Smooth muscle cell (in vitro differentiated cells): ENCODE results near the gene TMEM252. TPM values are rescaled to one million over a fixed set of nuclear protein-coding genes. Genes with fewer than 3 reads are reported as not detected.

Experiments used
- DNase-seq: peaks from one replicate; lab custom pipeline; 2025; ENCODE audit not compliant: unreplicated experiment; lab: John Stamatoyannopoulos, UW
- H2AFZ ChIP-seq: fragments of 200-600 bp; sonication (generic); 2 replicates; pipeline ENCODE4 v1.6.0; 2016; ENCODE audit warnings: antibody characterized with exemption, low read depth, mild to moderate bottlenecking
- H3F3A ChIP-seq: fragments of 200-600 bp; sonication (generic); 2 replicates; pipeline ENCODE4 v1.6.0; 2017; ENCODE audit warnings: antibody characterized with exemption, low read depth
- H3K27ac ChIP-seq: fragments of 200-600 bp; sonication (generic); 2 replicates; pipeline ENCODE4 v1.5.1; 2016; ENCODE audit warnings: low read depth, mild to moderate bottlenecking
- H3K27me3 ChIP-seq: fragments of 200-600 bp; sonication (generic); 2 replicates; pipeline ENCODE4 v1.6.1; 2016; ENCODE audit warnings: low read depth, mild to moderate bottlenecking
- H3K36me3 ChIP-seq: fragments of 200-600 bp; sonication (generic); 2 replicates; pipeline ENCODE4 v1.5.1; 2016; ENCODE audit warnings: low read depth
- H3K4me1 ChIP-seq: fragments of 200-600 bp; sonication (generic); 2 replicates; pipeline ENCODE4 v1.5.1; 2016; ENCODE audit warnings: low read depth
- H3K4me2 ChIP-seq: fragments of 200-600 bp; sonication (generic); 2 replicates; pipeline ENCODE4 v1.6.0; 2016; ENCODE audit warnings: mild to moderate bottlenecking
- H3K4me3 ChIP-seq: fragments of 200-600 bp; sonication (generic); 2 replicates; pipeline ENCODE4 v1.5.1; 2016; ENCODE audit warnings: mild to moderate bottlenecking
- H3K79me2 ChIP-seq: fragments of 200-600 bp; sonication (generic); 2 replicates; pipeline ENCODE4 v1.6.0; 2016; ENCODE audit warnings: low read depth, mild to moderate bottlenecking
- H3K9ac ChIP-seq: fragments of 200-600 bp; sonication (generic); 2 replicates; pipeline ENCODE4 v1.6.0; 2016; ENCODE audit warnings: low read depth
- H3K9me3 ChIP-seq: fragments of 200-600 bp; sonication (generic); replicated peaks from 2 replicates; pipeline ENCODE4 v1.5.1; 2016; ENCODE audit warnings: low read depth
- H4K20me1 ChIP-seq: fragments of 200-600 bp; sonication (generic); 2 replicates; pipeline ENCODE4 v1.6.0; 2016; ENCODE audit warnings: low read depth
- CTCF ChIP-seq: fragments of 200-600 bp; sonication (generic); IDR thresholded peaks from 2 replicates; pipeline ENCODE4 v1.5.1; 2017; ENCODE audit warnings: borderline replicate concordance, mild to moderate bottlenecking, antibody characterized with exemption; ENCODE audit not compliant: insufficient read depth, poor library complexity, severe bottlenecking
- WGBS: methylation state at CpG from one replicate; pipeline ENCODE4 v1.1.7; 2016; ENCODE audit warnings: low lambda C conversion rate; 5-methylcytosine and 5-hydroxymethylcytosine counted together
- polyA plus RNA-seq: library from polyadenylated mRNA; unstranded; fragments of >200 nt; fragmentation: Nextera tagmentation; extraction: Ambion mirVana; gene quantifications from 2 replicates; pipeline ENCODE4 v1.2.1, GENCODE V29; 2016
- total RNA-seq: library from RNA; depleted of rRNA; stranded (reverse); fragments of >200 nt; gene quantifications from 2 replicates; pipeline ENCODE4 v1.2.3, GENCODE V29; 2014

TMEM252 gene
- total and polyA plus RNA-seq, 2 experiments from 2014 or later: not detected

- Histone ChIP-seq H3K27me3 (no peaks in the 10 kb centered on the region), H3K79me2 (no peaks in the 10 kb centered on the region), H2AFZ (no peak overlapping the region), H3K9ac (no peak overlapping the region), H3K36me3 (no peaks in the 10 kb centered on the region), H3K9me3 (no peaks in the 10 kb centered on the region), H3K4me1 (no peaks in the 10 kb centered on the region), H3K4me2 (no peak overlapping the region), H3F3A (no peaks in the 10 kb centered on the region), H3K27ac (no peak overlapping the region), H4K20me1 (no peaks in the 10 kb centered on the region), H3K4me3 (no peak overlapping the region)
- no peak for DNase-seq
- 64% methylated on average over 3 of the region's 3 CpGs for WGBS
- no peak for TF ChIP-seq CTCF
Observed at GRCh38 chr9:68513385-68513784, 27.3 kb downstream of the TMEM252 start.

GRCh38 chr9:68509689-68510088, 31.0 kb downstream of the TMEM252 start:
- H3K4me1 ChIP-seq: no peaks in the 10 kb centered on the region
- H3F3A ChIP-seq: no peaks in the 10 kb centered on the region
- H3K9ac ChIP-seq: no peak overlapping the region
- H3K4me2 ChIP-seq: no peak overlapping the region
- DNase-seq: no peak
- H3K79me2 ChIP-seq: no peaks in the 10 kb centered on the region
- no peak for TF ChIP-seq CTCF
- no peaks in the 10 kb centered on the region for H3K36me3 ChIP-seq
- H3K27ac ChIP-seq: no peak overlapping the region
- no peaks in the 10 kb centered on the region for H4K20me1 ChIP-seq
- no peaks in the 10 kb centered on the region for H3K9me3 ChIP-seq
- H2AFZ ChIP-seq: no peak overlapping the region
- H3K27me3 ChIP-seq: no peaks in the 10 kb centered on the region
- no peak overlapping the region for H3K4me3 ChIP-seq

GRCh38 chr9:68508547-68508946, 32.1 kb downstream of the TMEM252 start:
- no peak overlapping the region for H3K9ac ChIP-seq
- H3K27ac ChIP-seq: no peak overlapping the region
- H3K79me2 ChIP-seq: no peaks in the 10 kb centered on the region
- H4K20me1 ChIP-seq: no peaks in the 10 kb centered on the region
- no peaks in the 10 kb centered on the region for H3F3A ChIP-seq
- no peak for TF ChIP-seq CTCF
- H3K27me3 ChIP-seq: no peaks in the 10 kb centered on the region
- H3K36me3 ChIP-seq: no peaks in the 10 kb centered on the region
- 86% methylated on average over 2 of the region's 2 CpGs for WGBS
- H3K9me3 ChIP-seq: no peaks in the 10 kb centered on the region
- H3K4me3 ChIP-seq: no peak overlapping the region
- no peaks in the 10 kb centered on the region for H3K4me1 ChIP-seq
- DNase-seq: no peak
- H3K4me2 ChIP-seq: no peak overlapping the region
- no peak overlapping the region for H2AFZ ChIP-seq

- Histone ChIP-seq H2AFZ (no peak overlapping the region), H3K79me2 (no peaks in the 10 kb centered on the region), H4K20me1 (no peaks in the 10 kb centered on the region), H3K4me1 (no peaks in the 10 kb centered on the region), H3K36me3 (no peaks in the 10 kb centered on the region), H3K4me2 (no peak overlapping the region), H3K27me3 (no peaks in the 10 kb centered on the region), H3K4me3 (no peak overlapping the region), H3F3A (no peaks in the 10 kb centered on the region), H3K9ac (no peak overlapping the region), H3K9me3 (no peaks in the 10 kb centered on the region), H3K27ac (no peak overlapping the region)
- no peak for DNase-seq
- 61% methylated on average over 2 of the region's 2 CpGs for WGBS
- TF ChIP-seq CTCF: no peak
Observed at GRCh38 chr9:68507806-68508145, 32.9 kb downstream of the TMEM252 start.
